Right atrium auricular region (tissue), 2 donors: Measurements from ENCODE around the gene CCDC149. TPM values are rescaled to one million over a fixed set of nuclear protein-coding genes. Genes with fewer than 3 reads are reported as not detected.

Source experiments
- DNase-seq: peaks from one replicate; pipeline ENCODE4 v3.0.0-alpha.2; 2019; ENCODE audit warnings: low spot score
- H3K27ac ChIP-seq, 2 donors: fragments of 200-600 bp; sonication (generic); 1 replicate in 1 of 2; 2 replicates in 1 of 2; pipeline ENCODE4 v1.5.1; 2016 to 2019
- H3K27me3 ChIP-seq, 2 donors: fragments of 200-600 bp; sonication (generic); one replicate each; pipeline versions ENCODE4 v1.5.1 to v1.6.0; 2017 to 2019
- H3K36me3 ChIP-seq: fragments of 200-600 bp; sonication (generic); one replicate; pipeline ENCODE4 v1.5.1; 2016
- H3K4me1 ChIP-seq, 2 donors: fragments of 200-600 bp; sonication (generic); one replicate each; pipeline versions ENCODE4 v1.5.1 to v1.6.0; 2017 to 2019
- H3K4me3 ChIP-seq, 2 donors: fragments of 200-600 bp; sonication (generic); 1 replicate in 1 of 2; 2 replicates in 1 of 2; pipeline ENCODE4 v1.5.1; 2017 to 2019; ENCODE audit warnings: mild to moderate bottlenecking in 1 of 2, moderate library complexity in 1 of 2
- H3K9me3 ChIP-seq, 2 donors: fragments of 200-600 bp; sonication (generic); one replicate each; pipeline ENCODE4 v1.5.1; 2019
- CTCF ChIP-seq, 2 donors: fragments of 200-600 bp; sonication (generic); IDR thresholded peaks; one replicate each; pipeline ENCODE4 v1.5.1; 2019; ENCODE audit warnings: antibody characterized with exemption in 2 of 2
- total RNA-seq, 2 donors: library from RNA; depleted of rRNA; stranded (reverse); fragments of >200 nt; gene quantifications; one replicate each; pipeline ENCODE4 v1.1.0, GENCODE V29; 2016

Gene CCDC149
- total RNA-seq, 2 donors from 2014 or later: 6.7 to 7.0 TPM

GRCh38 chr4:24850674-24851073 is 62.2 kb downstream of the CCDC149 start:
- Histone ChIP-seq H3K4me3 (no peak overlapping the region), H3K4me1 (no peaks in the 10 kb centered on the region), H3K36me3 (no peaks in the 10 kb centered on the region), H3K27me3 (no peaks in the 10 kb centered on the region), H3K9me3 (no peaks in the 10 kb centered on the region), H3K27ac (no peak overlapping the region)
- TF ChIP-seq CTCF (IDR thresholded peaks at IDR 0.05): no peak
- DNase-seq: no peak

GRCh38 chr4:24849756-24850155 is 63.1 kb downstream of the CCDC149 start:
- Histone ChIP-seq H3K27ac (no peak overlapping the region), H3K27me3 (no peaks in the 10 kb centered on the region), H3K36me3 (no peaks in the 10 kb centered on the region), H3K4me3 (no peak overlapping the region), H3K4me1 (no peaks in the 10 kb centered on the region), H3K9me3 (no peaks in the 10 kb centered on the region)
- DNase-seq: no peak
- TF ChIP-seq CTCF (IDR thresholded peaks at IDR 0.05): no peak

- H3K36me3 ChIP-seq: no peaks in the 10 kb centered on the region
- DNase-seq: no peak
- no peaks in the 10 kb centered on the region for H3K9me3 ChIP-seq
- no peaks in the 10 kb centered on the region for H3K4me1 ChIP-seq
- TF ChIP-seq CTCF (IDR thresholded peaks at IDR 0.05): no peak
- no peak overlapping the region for H3K4me3 ChIP-seq
- H3K27me3 ChIP-seq: no peaks in the 10 kb centered on the region
- no peak overlapping the region for H3K27ac ChIP-seq
These were observed 63.5 kb downstream of the CCDC149 start for GRCh38 chr4:24849351-24849750.

GRCh38 chr4:24846716-24847115 is 66.1 kb downstream of the CCDC149 start:
- Histone ChIP-seq H3K4me1 (peaks cover 0 to 5% of the 10 kb centered on the region in 2 donors), H3K4me3 (no peak overlapping the region), H3K27ac (no peak overlapping the region), H3K27me3 (no peaks in the 10 kb centered on the region), H3K36me3 (no peaks in the 10 kb centered on the region), H3K9me3 (no peaks in the 10 kb centered on the region)
- TF ChIP-seq CTCF (IDR thresholded peaks at IDR 0.05): no peak
- DNase-seq: no peak

GRCh38 chr4:24845902-24846301 is 66.9 kb downstream of the CCDC149 start:
- no peak for DNase-seq
- H3K4me3 ChIP-seq: no peak overlapping the region
- no peaks in the 10 kb centered on the region for H3K27me3 ChIP-seq
- no peak for TF ChIP-seq CTCF (IDR thresholded peaks at IDR 0.05)
- H3K27ac ChIP-seq: no peak overlapping the region
- no peaks in the 10 kb centered on the region for H3K9me3 ChIP-seq
- H3K4me1 ChIP-seq: peaks cover 0 to 7% of the 10 kb centered on the region in 2 donors
- no peaks in the 10 kb centered on the region for H3K36me3 ChIP-seq

GRCh38 chr4:24845132-24845531 is 67.7 kb downstream of the CCDC149 start:
- no peak for DNase-seq
- H3K27me3 ChIP-seq: no peaks in the 10 kb centered on the region
- H3K9me3 ChIP-seq: no peaks in the 10 kb centered on the region
- H3K4me1 ChIP-seq: peaks cover 0 to 15% of the 10 kb centered on the region in 2 donors
- H3K4me3 ChIP-seq: no peak overlapping the region
- H3K27ac ChIP-seq: no peak overlapping the region
- no peak for TF ChIP-seq CTCF (IDR thresholded peaks at IDR 0.05)
- no peaks in the 10 kb centered on the region for H3K36me3 ChIP-seq
